Activated T-helper 17 cell treated with anti-CD3 and anti-CD28 coated beads, Interleukin-2, amount 50 U/mL, for 72 hours (primary cell): ENCODE measurements around the gene QSOX2. TPM values are rescaled to one million over a fixed set of nuclear protein-coding genes. Genes with fewer than 3 reads are reported as not detected.

ENCODE experiments used
- ATAC-seq: fragments of 150-1000 bp; cut with Tn5 transposase; replicated peaks from 2 replicates; pipeline ENCODE4 v1.10.0; 2021; ENCODE audit warnings: mild to moderate bottlenecking, moderate library complexity
- H3K27ac Mint-ChIP-seq: one replicate; pipeline ENCODE4 v1.8.0; 2022; ENCODE audit warnings: mixed read lengths
- H3K27me3 Mint-ChIP-seq: one replicate; pipeline ENCODE4 v1.8.0; 2022; ENCODE audit warnings: mixed read lengths
- H3K36me3 Mint-ChIP-seq: one replicate; pipeline ENCODE4 v1.8.0; 2022; ENCODE audit warnings: low read depth, mild to moderate bottlenecking, mixed read lengths
- H3K4me1 Mint-ChIP-seq: one replicate; pipeline ENCODE4 v1.8.0; 2022; ENCODE audit warnings: mixed read lengths
- H3K4me3 Mint-ChIP-seq: one replicate; pipeline ENCODE4 v1.8.0; 2022; ENCODE audit warnings: mild to moderate bottlenecking, mixed read lengths
- H3K9me3 Mint-ChIP-seq: one replicate; pipeline ENCODE4 v1.8.0; 2022; ENCODE audit warnings: mixed read lengths
- total RNA-seq, 2 donors: library from RNA; stranded (reverse); gene quantifications; one replicate each; pipeline ENCODE4 v1.2.3, GENCODE V29; 2022

The QSOX2 gene
- total RNA-seq, 2 donors from 2014 or later, result 25.9 to 28.5 TPM

DNA sequence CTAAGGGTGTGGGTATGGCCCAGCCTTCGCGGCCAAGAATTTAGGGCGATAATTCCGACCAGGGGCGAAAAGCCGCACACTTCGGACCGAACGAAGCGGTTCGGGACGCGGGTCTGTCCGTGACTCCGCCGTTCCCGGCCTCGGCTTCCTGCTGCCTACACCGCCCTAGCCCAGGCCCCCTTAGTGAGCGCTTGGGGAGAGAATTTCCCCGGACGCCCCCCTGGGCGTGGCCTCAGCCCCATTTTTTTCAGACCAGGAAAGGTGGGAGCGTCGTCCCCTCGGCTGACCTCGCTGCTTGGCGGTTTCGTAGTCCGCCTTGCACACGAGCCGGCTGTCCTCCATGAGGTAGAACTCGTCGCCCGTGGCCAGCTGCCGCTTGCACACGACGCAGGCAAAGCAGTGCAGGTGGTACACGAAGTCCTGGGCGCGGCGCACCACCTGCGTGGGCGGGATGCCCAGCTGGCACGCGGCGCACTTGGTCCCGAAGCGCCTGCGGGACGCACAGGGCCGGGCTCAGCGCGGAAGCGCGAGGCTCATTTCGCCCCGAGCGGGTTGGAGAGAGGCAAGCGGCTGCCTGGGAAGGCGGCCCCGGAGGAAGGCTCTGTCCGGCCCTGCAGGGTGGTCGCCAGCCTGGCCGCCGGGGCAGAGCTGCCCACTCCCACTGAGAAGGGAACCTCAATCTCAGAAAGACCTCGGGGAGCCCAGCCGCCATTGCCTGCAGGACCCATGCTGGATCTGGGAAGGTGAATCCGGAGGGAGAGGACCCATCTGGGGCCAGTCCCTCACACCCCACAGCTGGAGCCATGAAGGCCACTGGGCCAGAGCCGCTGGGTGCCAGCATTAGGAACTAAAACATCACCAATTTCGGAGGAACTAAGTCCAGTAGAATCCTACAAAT, 46.0 kb downstream of the QSOX2 start:
- peaks cover 5% of the 10 kb centered on the region for H3K36me3 Mint-ChIP-seq
- H3K27me3 Mint-ChIP-seq, result peaks cover 28% of the 10 kb centered on the region
- ATAC-seq, result no peak
- no peak overlapping the region for H3K4me3 Mint-ChIP-seq
- H3K4me1 Mint-ChIP-seq, result no peaks in the 10 kb centered on the region
- H3K9me3 Mint-ChIP-seq, result no peaks in the 10 kb centered on the region
- H3K27ac Mint-ChIP-seq, result no peak overlapping the region

DNA sequence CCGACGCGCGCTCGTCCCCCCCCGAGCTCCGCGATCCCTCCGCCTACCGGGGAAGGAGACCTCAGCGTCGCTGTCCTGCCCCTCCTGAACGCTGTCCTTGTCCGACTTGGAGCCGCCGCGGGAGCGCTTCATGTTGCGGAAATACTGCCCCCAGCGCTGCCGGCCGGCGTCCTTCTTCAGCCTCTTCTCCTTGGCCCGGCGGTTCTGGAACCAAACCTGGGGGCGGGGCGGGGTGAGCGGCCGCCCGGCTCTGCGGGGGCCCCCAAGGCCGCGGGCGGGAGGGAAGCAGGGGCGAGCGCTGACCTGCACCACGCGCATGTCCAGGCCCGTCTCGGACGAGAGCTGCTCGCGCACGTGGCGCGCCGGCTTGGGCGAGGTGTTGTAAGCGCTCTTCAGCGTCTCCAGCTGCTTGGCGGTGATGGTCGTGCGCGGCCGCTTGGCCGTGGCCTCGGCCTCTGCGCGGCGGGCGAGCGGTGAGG, 47.0 kb downstream of the QSOX2 start:
- Mint-ChIP-seq H3K27me3 (peaks cover 25% of the 10 kb centered on the region), H3K27ac (no peak overlapping the region), H3K36me3 (peaks cover 5% of the 10 kb centered on the region), H3K4me3 (no peak overlapping the region), H3K9me3 (no peaks in the 10 kb centered on the region), H3K4me1 (no peaks in the 10 kb centered on the region)
- no peak for ATAC-seq

DNA sequence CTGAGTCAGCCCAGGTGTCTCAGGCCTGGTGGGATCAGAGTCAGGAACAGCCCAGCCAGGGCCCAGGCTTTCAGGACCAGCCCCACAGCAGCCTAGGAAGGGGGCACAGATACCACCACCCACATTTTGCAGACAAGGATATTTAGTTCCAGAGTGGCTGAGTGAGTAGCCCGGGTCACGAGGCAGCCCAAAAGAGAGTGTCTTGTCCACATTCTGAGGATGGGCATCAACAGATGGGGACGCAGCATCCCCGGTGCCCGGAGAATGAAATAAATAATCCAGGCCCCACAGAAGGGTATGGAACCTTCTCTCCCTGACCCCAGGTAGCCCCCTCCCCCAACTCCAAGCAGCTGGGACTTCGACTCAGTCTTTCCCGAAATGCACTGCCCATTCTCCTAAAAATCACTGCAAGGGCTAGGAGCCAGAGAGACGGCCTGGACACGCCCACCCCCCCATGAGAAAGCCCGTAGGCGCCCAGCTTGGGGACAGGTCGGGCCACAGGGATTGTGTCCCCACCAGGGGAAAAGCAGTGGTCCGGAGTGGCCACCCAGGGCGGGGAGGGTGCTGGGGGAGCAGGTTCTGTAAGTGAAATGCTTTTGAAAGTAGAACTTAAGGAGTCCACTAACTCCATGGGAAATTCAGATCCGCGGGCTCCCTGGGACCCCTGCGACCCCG, 47.5 kb downstream of the QSOX2 start:
- Mint-ChIP-seq H3K4me1 (no peaks in the 10 kb centered on the region), H3K27ac (no peak overlapping the region), H3K9me3 (no peaks in the 10 kb centered on the region), H3K36me3 (peaks cover 5% of the 10 kb centered on the region), H3K27me3 (peaks cover 25% of the 10 kb centered on the region), H3K4me3 (no peak overlapping the region)
- no peak for ATAC-seq

DNA sequence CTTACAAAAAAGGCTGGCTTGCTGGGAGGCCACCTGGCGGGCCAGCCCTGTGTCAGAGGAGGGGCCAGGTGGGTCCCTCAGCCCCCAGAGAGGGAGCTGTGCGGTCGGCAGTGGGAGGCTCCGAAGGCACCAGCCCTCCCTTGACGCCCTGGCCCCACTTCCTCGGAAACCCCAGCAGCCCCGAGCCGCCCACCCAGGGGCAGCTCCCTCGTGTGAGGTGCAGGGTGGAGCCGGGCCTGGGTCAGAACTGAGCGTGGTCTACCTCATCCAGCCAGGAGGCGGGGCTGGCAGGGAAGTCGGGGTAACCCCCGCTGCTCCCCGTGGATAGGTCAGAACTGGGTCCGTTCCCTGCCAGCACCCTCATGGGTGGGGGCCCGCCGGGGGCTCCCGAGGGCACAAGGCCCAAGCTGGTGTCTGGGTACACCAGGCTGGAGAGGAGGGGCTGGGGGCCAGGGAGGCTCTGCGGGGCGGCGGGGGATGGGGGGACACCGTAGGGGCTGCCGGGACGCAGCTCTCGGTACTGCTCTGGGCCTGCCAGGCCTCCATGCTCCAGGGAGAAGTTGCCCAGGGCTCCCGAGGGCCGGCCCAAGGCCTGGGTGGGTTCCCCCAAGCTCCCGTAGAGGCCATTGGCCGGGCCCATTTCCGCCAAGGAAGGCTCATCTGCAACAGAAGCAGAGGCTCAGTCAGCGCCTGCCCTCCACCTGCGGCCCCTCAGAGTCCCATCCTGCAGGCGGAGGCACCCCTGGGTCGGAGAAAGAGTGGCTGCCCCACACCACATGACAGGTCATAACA, 48.3 kb downstream of the QSOX2 start:
- peaks cover 25% of the 10 kb centered on the region for H3K27me3 Mint-ChIP-seq
- no peaks in the 10 kb centered on the region for H3K9me3 Mint-ChIP-seq
- no peak overlapping the region for H3K27ac Mint-ChIP-seq
- no peak for ATAC-seq
- no peaks in the 10 kb centered on the region for H3K4me1 Mint-ChIP-seq
- H3K4me3 Mint-ChIP-seq, result no peak overlapping the region
- peaks cover 5% of the 10 kb centered on the region for H3K36me3 Mint-ChIP-seq

DNA sequence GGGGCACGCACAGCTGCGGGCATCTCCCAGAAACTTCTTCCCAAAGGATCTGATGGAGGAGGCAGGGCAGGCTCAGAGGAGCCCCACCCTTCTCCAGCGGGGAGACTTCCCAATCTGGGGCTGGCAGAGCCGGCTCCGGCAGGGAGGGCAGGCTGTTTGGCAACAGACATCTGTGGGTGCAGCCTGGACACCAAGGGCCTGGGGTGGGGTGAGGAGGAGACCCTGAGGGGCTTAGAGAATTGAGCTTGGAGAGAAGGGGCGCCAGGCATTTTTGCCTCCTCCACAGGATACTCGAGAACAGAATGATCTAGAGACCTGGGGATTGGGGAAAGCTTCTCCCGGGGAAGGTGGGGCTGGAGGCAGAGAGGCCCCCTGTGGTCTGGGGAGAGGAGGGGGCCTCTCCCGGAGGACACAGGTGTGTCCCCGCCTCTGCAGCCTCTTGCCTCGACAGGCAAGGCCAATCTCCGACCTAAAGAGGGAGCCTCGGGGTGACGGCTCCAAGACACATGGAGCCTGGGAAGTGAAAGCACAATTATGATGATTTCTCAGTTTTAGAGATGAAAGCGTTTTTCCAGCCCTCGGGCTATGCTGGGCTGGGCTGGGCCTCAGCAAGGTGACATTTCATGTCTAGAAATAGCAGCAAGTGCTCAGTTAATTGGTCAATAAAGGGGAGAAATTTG, 49.1 kb downstream of the QSOX2 start:
- H3K4me3 Mint-ChIP-seq, result no peak overlapping the region
- no peaks in the 10 kb centered on the region for H3K4me1 Mint-ChIP-seq
- peaks cover 25% of the 10 kb centered on the region for H3K27me3 Mint-ChIP-seq
- H3K36me3 Mint-ChIP-seq, result peaks cover 5% of the 10 kb centered on the region
- H3K27ac Mint-ChIP-seq, result no peak overlapping the region
- no peak for ATAC-seq
- H3K9me3 Mint-ChIP-seq, result no peaks in the 10 kb centered on the region

DNA sequence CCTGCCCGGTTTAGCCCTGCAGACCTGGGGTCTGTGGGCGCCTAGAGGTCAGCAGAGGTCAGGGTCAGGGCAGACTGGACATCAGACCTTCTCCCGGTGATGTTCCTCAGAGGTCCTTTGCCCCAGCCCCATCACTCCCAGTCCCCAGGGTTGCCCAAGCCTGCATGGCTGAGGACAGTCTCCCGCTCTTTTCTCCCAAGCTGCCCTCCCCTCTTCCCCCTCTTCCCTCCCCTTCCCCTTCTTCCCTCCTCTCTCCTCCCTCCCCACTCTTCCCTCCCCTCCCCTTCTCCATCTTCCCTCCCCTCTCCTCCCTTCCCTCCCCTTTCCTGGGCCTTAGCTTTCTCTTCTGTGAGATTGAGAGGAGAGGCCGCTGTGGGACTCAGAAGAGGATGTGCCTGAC, 51.1 kb downstream of the QSOX2 start:
- H3K36me3 Mint-ChIP-seq, result peaks cover 5% of the 10 kb centered on the region
- no peak overlapping the region for H3K4me3 Mint-ChIP-seq
- peaks cover 34% of the 10 kb centered on the region for H3K27me3 Mint-ChIP-seq
- no peak for ATAC-seq
- H3K9me3 Mint-ChIP-seq, result no peaks in the 10 kb centered on the region
- H3K27ac Mint-ChIP-seq, result no peak overlapping the region
- no peaks in the 10 kb centered on the region for H3K4me1 Mint-ChIP-seq

DNA sequence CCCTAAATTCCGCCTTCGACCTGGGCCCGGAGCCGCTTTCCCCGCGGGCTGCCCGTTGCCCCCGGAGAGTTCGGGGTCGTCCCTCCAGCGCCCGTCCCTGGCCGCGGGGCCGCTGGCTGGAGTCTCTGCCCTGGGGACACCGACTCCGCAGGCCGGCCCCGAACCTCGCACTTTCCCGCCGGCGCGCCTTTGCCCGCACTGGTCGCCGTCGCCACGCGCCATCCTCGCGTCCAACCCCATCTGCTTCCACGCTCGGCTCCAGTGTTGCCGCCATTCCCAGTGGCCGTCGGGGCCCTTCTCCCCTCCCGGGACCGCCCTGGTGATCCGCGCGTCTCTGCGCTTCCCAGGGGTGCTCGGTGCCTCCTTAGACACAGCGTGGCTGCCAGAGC, 51.7 kb downstream of the QSOX2 start:
- Mint-ChIP-seq H3K9me3 (no peaks in the 10 kb centered on the region), H3K4me1 (no peaks in the 10 kb centered on the region), H3K27me3 (peaks cover 37% of the 10 kb centered on the region), H3K27ac (no peak overlapping the region), H3K36me3 (peaks cover 5% of the 10 kb centered on the region), H3K4me3 (no peak overlapping the region)
- ATAC-seq, result no peak

DNA sequence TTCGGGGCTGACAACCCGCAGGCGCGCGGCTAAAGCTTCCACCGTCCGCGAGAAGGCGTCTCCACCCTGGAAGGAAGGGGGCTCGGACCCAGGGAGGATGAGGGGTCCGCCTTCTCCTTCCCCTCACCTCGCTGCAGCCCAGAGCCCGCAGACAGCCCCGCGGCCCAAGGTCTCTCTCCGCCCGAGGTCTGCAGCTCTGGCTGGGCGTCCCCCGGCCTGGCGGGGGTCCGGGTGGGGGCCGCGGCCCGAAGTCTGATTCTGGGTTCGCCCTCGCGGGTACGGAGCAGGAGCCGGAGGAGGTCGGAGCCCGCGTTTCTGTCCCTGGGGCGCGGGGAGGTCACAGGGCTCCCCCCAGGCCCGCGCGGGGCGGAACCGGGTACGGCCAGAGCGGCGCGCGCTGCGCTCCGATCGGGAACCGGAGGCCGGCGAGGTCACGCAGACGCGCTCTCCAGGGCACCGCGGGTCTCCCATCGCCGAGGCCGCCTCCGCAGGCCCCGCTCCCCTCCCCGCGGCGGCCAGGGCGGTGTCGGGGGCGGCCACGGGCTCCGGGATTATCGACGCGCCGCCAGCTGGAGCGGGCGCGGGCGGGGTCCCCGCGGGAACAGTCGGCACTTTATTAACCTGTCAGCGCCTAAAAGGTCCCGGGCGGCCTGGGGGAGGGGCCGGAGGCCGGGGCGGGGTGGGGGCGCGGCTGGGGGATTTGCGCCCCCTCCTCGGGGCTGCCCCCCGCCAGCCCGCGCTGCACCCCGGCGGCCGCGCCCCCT, 52.3 kb downstream of the QSOX2 start:
- Mint-ChIP-seq H3K27me3 (peaks cover 34% of the 10 kb centered on the region), H3K9me3 (no peaks in the 10 kb centered on the region)

DNA sequence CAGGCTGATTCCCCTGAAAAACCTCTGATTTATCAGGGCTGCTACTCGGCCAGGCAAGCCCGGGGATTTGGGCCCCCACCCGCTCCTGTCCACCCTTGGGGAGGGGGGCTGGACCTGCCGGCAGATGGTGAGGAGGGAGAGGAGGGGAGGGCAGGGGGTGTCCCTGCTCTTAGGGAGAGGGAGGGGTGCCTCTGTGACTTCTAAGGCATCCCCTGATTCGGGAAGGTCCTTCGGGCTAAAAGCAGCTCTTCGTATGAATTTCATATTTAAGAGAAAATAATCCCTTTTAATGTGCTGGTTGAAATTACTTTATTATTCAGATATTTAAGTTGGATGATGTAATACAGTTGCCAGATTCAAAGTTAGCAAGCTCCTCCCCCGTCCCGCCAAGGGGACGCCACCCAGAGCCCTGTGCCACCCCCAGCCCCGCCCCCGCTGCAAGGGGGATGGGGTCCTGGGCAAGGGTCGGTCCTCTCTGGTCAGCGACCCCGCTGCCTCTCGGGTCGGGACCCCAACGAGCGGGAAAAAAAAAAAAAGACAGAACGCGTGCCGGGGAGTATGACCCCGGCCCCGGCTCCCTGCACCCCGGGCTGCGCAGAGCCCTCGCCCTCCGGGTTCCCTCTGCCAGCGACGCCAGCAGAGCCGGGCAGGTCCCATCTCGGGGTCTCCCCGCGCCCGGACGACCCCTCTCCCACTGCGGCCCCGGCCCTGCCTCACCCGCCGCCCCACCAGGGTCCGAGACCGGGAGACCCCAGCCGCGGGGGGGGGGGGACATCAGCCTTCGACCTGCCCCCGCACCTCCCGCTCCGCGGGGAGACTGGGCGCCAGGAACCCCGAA, 53.1 kb downstream of the QSOX2 start:
- no peak for ATAC-seq
- Mint-ChIP-seq H3K4me1 (no peaks in the 10 kb centered on the region), H3K4me3 (no peak overlapping the region), H3K27ac (no peak overlapping the region), H3K27me3 (peaks cover 34% of the 10 kb centered on the region), H3K36me3 (peaks cover 5% of the 10 kb centered on the region), H3K9me3 (no peaks in the 10 kb centered on the region)

More for the DNA sequence above, 52.3 kb downstream of the QSOX2 start:
- Mint-ChIP-seq H3K27ac (no peak overlapping the region), H3K36me3 (peaks cover 5% of the 10 kb centered on the region), H3K4me3 (no peak overlapping the region), H3K4me1 (no peaks in the 10 kb centered on the region)
- ATAC-seq, result no peak

DNA sequence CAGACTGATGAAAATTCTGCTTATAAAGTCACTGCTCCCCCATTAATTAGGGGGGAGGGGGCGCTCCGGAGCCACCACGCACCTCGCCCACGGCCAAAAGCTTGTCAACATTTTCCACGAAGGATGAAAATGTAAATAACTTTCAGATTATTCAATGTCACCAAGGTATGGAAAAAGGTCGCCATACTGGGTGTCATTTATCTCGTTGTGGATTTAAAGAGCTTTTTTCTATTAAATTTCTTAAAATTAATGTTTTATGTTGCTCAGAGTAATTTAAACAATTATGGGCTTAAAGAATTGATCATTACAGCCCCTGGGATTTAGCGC, 53.7 kb downstream of the QSOX2 start:
- Mint-ChIP-seq H3K4me3 (no peak overlapping the region), H3K27me3 (peaks cover 40% of the 10 kb centered on the region), H3K9me3 (no peaks in the 10 kb centered on the region), H3K27ac (no peak overlapping the region), H3K4me1 (no peaks in the 10 kb centered on the region), H3K36me3 (peaks cover 4% of the 10 kb centered on the region)
- ATAC-seq, result no peak

DNA sequence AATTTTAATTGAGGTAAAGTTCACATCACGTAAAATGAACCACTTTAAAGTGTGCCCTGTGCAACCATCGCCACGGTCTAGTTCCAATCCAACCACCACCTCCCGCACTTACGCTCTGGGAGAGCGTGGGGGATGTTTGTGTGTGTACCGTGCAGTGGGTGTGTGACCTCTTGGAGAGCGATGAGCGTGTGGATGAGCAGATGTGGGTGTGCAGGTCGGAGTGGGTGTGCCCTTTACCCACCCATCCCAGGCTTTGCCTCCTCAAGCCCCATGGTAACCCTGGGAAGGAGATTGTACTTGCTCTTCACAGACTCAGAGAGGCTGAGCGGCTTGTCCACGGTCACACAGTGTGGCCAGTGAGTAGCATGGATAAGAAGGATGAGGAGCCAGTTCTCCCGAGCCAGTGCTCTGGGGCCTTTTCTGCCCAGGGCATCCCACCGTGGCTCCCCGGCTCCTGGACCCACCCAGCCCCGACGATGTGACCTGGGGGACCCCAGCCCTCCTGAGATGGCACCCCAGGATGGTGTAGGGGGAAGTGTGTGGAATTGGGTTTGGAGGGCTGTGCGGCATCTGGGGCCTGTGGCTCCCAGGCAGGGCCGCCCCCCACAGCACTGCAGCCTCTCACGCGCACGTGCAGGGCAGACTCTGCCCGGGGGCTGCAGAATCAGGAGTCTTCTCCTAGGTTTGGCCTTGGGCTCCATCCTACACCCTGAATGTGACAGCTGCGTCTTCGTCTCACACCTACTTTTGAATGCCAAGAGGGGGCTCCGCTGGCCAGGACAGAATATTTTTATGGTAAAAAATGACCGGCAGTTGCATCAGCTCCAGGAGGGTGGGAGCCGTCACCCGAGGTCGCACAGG, 54.3 kb downstream of the QSOX2 start:
- H3K4me3 Mint-ChIP-seq, result no peak overlapping the region
- H3K9me3 Mint-ChIP-seq, result no peaks in the 10 kb centered on the region
- H3K27ac Mint-ChIP-seq, result no peak overlapping the region
- H3K4me1 Mint-ChIP-seq, result no peaks in the 10 kb centered on the region
- no peak for ATAC-seq
- no peaks in the 10 kb centered on the region for H3K36me3 Mint-ChIP-seq
- H3K27me3 Mint-ChIP-seq, result peaks cover 38% of the 10 kb centered on the region

DNA sequence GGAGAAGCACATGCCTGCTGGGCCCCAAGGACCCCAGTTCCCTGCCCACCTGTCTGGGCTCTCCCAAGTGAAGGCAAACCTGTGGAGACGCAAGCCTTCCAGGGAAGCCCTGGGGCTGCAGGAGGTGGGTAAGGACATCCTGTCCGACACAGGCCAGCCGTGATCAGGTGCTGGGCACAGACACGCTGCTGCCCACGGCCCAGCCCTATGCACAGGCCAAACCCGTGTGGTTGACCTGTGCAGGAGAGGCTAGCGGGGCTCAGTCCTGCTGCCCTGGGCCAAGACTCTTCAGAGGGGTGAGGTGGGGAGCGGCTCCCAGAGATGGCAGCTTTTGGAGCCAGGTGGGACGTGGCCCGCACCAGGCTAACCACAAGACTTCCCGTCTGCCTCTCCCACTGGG, 55.0 kb downstream of the QSOX2 start:
- Mint-ChIP-seq H3K4me1 (no peaks in the 10 kb centered on the region), H3K27me3 (peaks cover 34% of the 10 kb centered on the region), H3K36me3 (no peaks in the 10 kb centered on the region), H3K27ac (no peak overlapping the region), H3K4me3 (no peak overlapping the region), H3K9me3 (no peaks in the 10 kb centered on the region)
- no peak for ATAC-seq
